ENCODE results near the gene SH3RF3. TPM values are rescaled to one million over a fixed set of nuclear protein-coding genes. Genes with fewer than 3 reads are reported as not detected.

Gene SH3RF3
- total RNA-seq, 2 donors from 2014 or later: 1.4 to 17.0 TPM

- Histone ChIP-seq H3K27ac (no peak overlapping the region), H3K27me3 (replicated peaks; ENCODE audit: insufficient read depth) (no peaks in the 10 kb centered on the region), H3K36me3 (no peaks in the 10 kb centered on the region), H3K9me3 (no peaks in the 10 kb centered on the region), H3K4me3 (no peak overlapping the region), H3K4me1 (replicated peaks) (no peaks in the 10 kb centered on the region)
- 90% methylated on average over 4 of the region's 4 CpGs for WGBS
- intact Hi-C loops (cut with DNase I): loop anchor here (2.0 to 5.0 kb wide), 2 partner anchors 41 to 187 kb away; no protein-coding TSS in a partner anchor
- DNase-seq (ENCODE audit: low spot score): no peak
- TF ChIP-seq CTCF (IDR thresholded peaks at IDR 0.05) (no peak), POLR2A (IDR thresholded peaks at IDR 0.05) (no peak), POLR2AphosphoS5 (IDR thresholded peaks at IDR 0.05) (no peak)
Observed at GRCh38 chr2:109131777-109132176, 2.8 kb downstream of the SH3RF3 start.

GRCh38 chr2:109132626-109133025 is 3.6 kb downstream of the SH3RF3 start:
- TF ChIP-seq POLR2A (IDR thresholded peaks at IDR 0.05) (no peak), CTCF (IDR thresholded peaks at IDR 0.05) (no peak), POLR2AphosphoS5 (IDR thresholded peaks at IDR 0.05) (no peak)
- intact Hi-C loops (cut with DNase I): loop anchor here (5.0 kb wide), 1 partner anchor 40 kb away; no protein-coding TSS in a partner anchor
- H3K36me3 ChIP-seq: no peaks in the 10 kb centered on the region
- no peak overlapping the region for H3K4me3 ChIP-seq
- H3K27ac ChIP-seq: no peak overlapping the region
- H3K27me3 ChIP-seq (replicated peaks; ENCODE audit: insufficient read depth): no peaks in the 10 kb centered on the region
- no peaks in the 10 kb centered on the region for H3K4me1 ChIP-seq (replicated peaks)
- DNase-seq (ENCODE audit: low spot score): no peak
- no peaks in the 10 kb centered on the region for H3K9me3 ChIP-seq

- Histone ChIP-seq H3K27ac (no peak overlapping the region), H3K4me1 (replicated peaks) (no peaks in the 10 kb centered on the region), H3K4me3 (no peak overlapping the region), H3K27me3 (replicated peaks; ENCODE audit: insufficient read depth) (no peaks in the 10 kb centered on the region), H3K36me3 (no peaks in the 10 kb centered on the region), H3K9me3 (no peaks in the 10 kb centered on the region)
- intact Hi-C loops (cut with DNase I): loop anchor here (5.0 kb wide), 1 partner anchor 39 kb away; no protein-coding TSS in a partner anchor
- WGBS: 92% methylated on average over 3 of the region's 3 CpGs
- DNase-seq (ENCODE audit: low spot score): no peak
- TF ChIP-seq POLR2A (IDR thresholded peaks at IDR 0.05) (no peak), POLR2AphosphoS5 (IDR thresholded peaks at IDR 0.05) (no peak), CTCF (IDR thresholded peaks at IDR 0.05) (no peak)
Observed at GRCh38 chr2:109133746-109134145, 4.7 kb downstream of the SH3RF3 start.

- TF ChIP-seq POLR2A (IDR thresholded peaks at IDR 0.05) (no peak), CTCF (IDR thresholded peaks at IDR 0.05) (no peak), POLR2AphosphoS5 (IDR thresholded peaks at IDR 0.05) (no peak)
- no peaks in the 10 kb centered on the region for H3K4me1 ChIP-seq (replicated peaks)
- H3K36me3 ChIP-seq: no peaks in the 10 kb centered on the region
- no peak overlapping the region for H3K27ac ChIP-seq
- H3K9me3 ChIP-seq: no peaks in the 10 kb centered on the region
- no peak for DNase-seq (ENCODE audit: low spot score)
- H3K27me3 ChIP-seq (replicated peaks; ENCODE audit: insufficient read depth): no peaks in the 10 kb centered on the region
- WGBS: 90% methylated on average over 8 of the region's 8 CpGs
- H3K4me3 ChIP-seq: no peak overlapping the region
- intact Hi-C loops (cut with DNase I): loop anchor here (5.0 kb wide), 1 partner anchor 37 kb away; no protein-coding TSS in a partner anchor
Observed at GRCh38 chr2:109134741-109135358, 5.8 kb downstream of the SH3RF3 start.
